ENCODE measurements around the gene TFF3.

Gene TFF3

GRCh38 chr21:42286416-42286815 lies 28.8 kb downstream of the TFF3 start:
- in situ Hi-C loops (cut with HindIII; ENCODE audit: low sequenced_read_pairs): no loop called here
- no peak for DNase-seq (ENCODE audit: low read depth, low spot score)
- TF ChIP-seq CTCF (IDR thresholded peaks at IDR 0.05; ENCODE audit: low read depth, low read length): no peak
- H3K4me3 ChIP-seq (ENCODE audit: low read depth, low read length): no peak overlapping the region

GRCh38 chr21:42285569-42286245 lies 29.5 kb downstream of the TFF3 start:
- DNase-seq (ENCODE audit: low read depth, low spot score): no peak
- in situ Hi-C loops (cut with HindIII; ENCODE audit: low sequenced_read_pairs): no loop called here
- no peak for TF ChIP-seq CTCF (IDR thresholded peaks at IDR 0.05; ENCODE audit: low read depth, low read length)
- no peak overlapping the region for H3K4me3 ChIP-seq (ENCODE audit: low read depth, low read length)

GRCh38 chr21:42282715-42283114 lies 32.5 kb downstream of the TFF3 start:
- DNase-seq (ENCODE audit: low read depth, low spot score): no peak
- TF ChIP-seq CTCF (IDR thresholded peaks at IDR 0.05; ENCODE audit: low read depth, low read length): no peak
- H3K4me3 ChIP-seq (ENCODE audit: low read depth, low read length): no peak overlapping the region
- in situ Hi-C loops (cut with HindIII; ENCODE audit: low sequenced_read_pairs): no loop called here

- no peak overlapping the region for H3K4me3 ChIP-seq (ENCODE audit: low read depth, low read length)
- in situ Hi-C loops (cut with HindIII; ENCODE audit: low sequenced_read_pairs): no loop called here
- no peak for DNase-seq (ENCODE audit: low read depth, low spot score)
- TF ChIP-seq CTCF (IDR thresholded peaks at IDR 0.05; ENCODE audit: low read depth, low read length): no peak
Measured at GRCh38 chr21:42282021-42282420, 33.2 kb downstream of the TFF3 start.

GRCh38 chr21:42281181-42281680 lies 34.0 kb downstream of the TFF3 start:
- in situ Hi-C loops (cut with HindIII; ENCODE audit: low sequenced_read_pairs): no loop called here
- H3K4me3 ChIP-seq (ENCODE audit: low read depth, low read length): no peak overlapping the region
- TF ChIP-seq CTCF (IDR thresholded peaks at IDR 0.05; ENCODE audit: low read depth, low read length): no peak
- DNase-seq (ENCODE audit: low read depth, low spot score): no peak

GRCh38 chr21:42280356-42281180 lies 34.6 kb downstream of the TFF3 start:
- in situ Hi-C loops (cut with HindIII; ENCODE audit: low sequenced_read_pairs): no loop called here
- TF ChIP-seq CTCF (IDR thresholded peaks at IDR 0.05; ENCODE audit: low read depth, low read length): no peak
- DNase-seq (ENCODE audit: low read depth, low spot score): no peak
- H3K4me3 ChIP-seq (ENCODE audit: low read depth, low read length): no peak overlapping the region

Measured in astrocyte of the spinal cord (primary cell).